Hippocampal formation (tissue), 2 donors: Measurements from ENCODE around the gene ZNF626.
"Not testable (repeated sequence)": the region's sequence is repeated elsewhere in the genome, so short reads cannot be mapped to it uniquely, and the experiment has no call there.

Experiments
- DNase-seq, 2 donors: peaks; one replicate each; lab custom pipeline; 2025; lab: John Stamatoyannopoulos, UW

ZNF626 gene

GRCh38 chr19:20661150-20661819 lies at the start of gene ZNF626:
Gene ZNF626 (minus strand): TSS chr19:20661571. CDS start chr19:20661446, 125 bp downstream.
- peak; percentile 94 to 98 for DNase-seq

- DNase-seq = no peak
Measured at GRCh38 chr19:20669263-20669662, 7.9 kb upstream of the ZNF626 start.

GRCh38 chr19:20667281-20667680 lies 5.9 kb upstream of the ZNF626 start:
- no peak for DNase-seq

- DNase-seq = peak; percentile 29 to 41
Measured at GRCh38 chr19:20664901-20665781, 3.8 kb upstream of the ZNF626 start.

GRCh38 chr19:20664475-20664874 lies 3.1 kb upstream of the ZNF626 start:
- not testable (repeated sequence) for DNase-seq

GRCh38 chr19:20662421-20663105 lies 1.2 kb upstream of the ZNF626 start:
- DNase-seq = peak in 1 of 2 donors; percentile 6

GRCh38 chr19:20660473-20661140 lies 764 bp downstream of the ZNF626 start:
- no peak for DNase-seq

GRCh38 chr19:20640545-20640944 lies 20.8 kb downstream of the ZNF626 start:
- no peak for DNase-seq

- DNase-seq = no peak
Measured at GRCh38 chr19:20640023-20640422, 21.3 kb downstream of the ZNF626 start.

GRCh38 chr19:20624560-20624959 lies 36.8 kb downstream of the ZNF626 start:
- not testable (repeated sequence) for DNase-seq

GRCh38 chr19:20616071-20616470 lies 45.3 kb downstream of the ZNF626 start:
- DNase-seq = no peak

- not testable (repeated sequence) for DNase-seq
Measured at GRCh38 chr19:20614971-20615370, 46.4 kb downstream of the ZNF626 start.

- DNase-seq = no peak
Measured at GRCh38 chr19:20612711-20613316, 48.6 kb downstream of the ZNF626 start.

GRCh38 chr19:20611866-20612265 lies 49.5 kb downstream of the ZNF626 start:
- DNase-seq = no peak

- no peak for DNase-seq
Measured at GRCh38 chr19:20607943-20608342, 53.4 kb downstream of the ZNF626 start.
